SK-N-MC (cell line): ENCODE measurements around the gene DGKZ.
"Not testable (repeated sequence)": the region's sequence is repeated elsewhere in the genome, so short reads cannot be mapped to it uniquely, and the experiment has no call there.

Experiments
- DNase-seq: peaks from one replicate; pipeline ENCODE4 v3.0.0-alpha.2; 2011; ENCODE audit warnings: low read depth, low spot score
- H3K27ac ChIP-seq: fragments of 200-600 bp; sonication (generic); 2 replicates; pipeline ENCODE4 v1.5.1; 2016; ENCODE audit warnings: mixed run types
- H3K36me3 ChIP-seq: fragments of 200-600 bp; sonication (generic); 2 replicates; pipeline ENCODE4 v1.6.1; 2017; ENCODE audit warnings: antibody characterized with exemption, low read length, mixed read lengths; ENCODE audit not compliant: insufficient read depth
- H3K4me3 ChIP-seq: fragments of 200-600 bp; sonication (generic); 2 replicates; pipeline ENCODE4 v1.5.1; 2016
- H3K9ac ChIP-seq: fragments of 200-600 bp; sonication (generic); 2 replicates; pipeline ENCODE4 v1.8.0; 2017; ENCODE audit warnings: mixed run types, mixed read lengths; ENCODE audit not compliant: insufficient read length
- H3K9me3 ChIP-seq: fragments of 200-600 bp; sonication (generic); 2 replicates; pipeline ENCODE4 v1.6.1; 2017; ENCODE audit warnings: low read depth, mild to moderate bottlenecking, antibody characterized with exemption, low read length, moderate library complexity, mixed read lengths
- EZH2 ChIP-seq: fragments of 200-600 bp; sonication (generic); IDR thresholded peaks from one replicate; pipeline ENCODE4 v1.6.1; 2017; ENCODE audit warnings: antibody characterized with exemption
- FOXP2 ChIP-seq: optimal IDR thresholded peaks from 2 replicates; pipeline ENCODE3; 2011; ENCODE audit warnings: mild to moderate bottlenecking, moderate library complexity; ENCODE audit not compliant: insufficient read depth; ENCODE audit errors: extremely low read length, control extremely low read depth
- POLR2AphosphoS5 ChIP-seq: IDR thresholded peaks from 2 replicates; pipeline ENCODE4 v1.6.1; 2012; ENCODE audit warnings: mild to moderate bottlenecking, low read depth, low read length, borderline replicate concordance

DGKZ gene

DNA sequence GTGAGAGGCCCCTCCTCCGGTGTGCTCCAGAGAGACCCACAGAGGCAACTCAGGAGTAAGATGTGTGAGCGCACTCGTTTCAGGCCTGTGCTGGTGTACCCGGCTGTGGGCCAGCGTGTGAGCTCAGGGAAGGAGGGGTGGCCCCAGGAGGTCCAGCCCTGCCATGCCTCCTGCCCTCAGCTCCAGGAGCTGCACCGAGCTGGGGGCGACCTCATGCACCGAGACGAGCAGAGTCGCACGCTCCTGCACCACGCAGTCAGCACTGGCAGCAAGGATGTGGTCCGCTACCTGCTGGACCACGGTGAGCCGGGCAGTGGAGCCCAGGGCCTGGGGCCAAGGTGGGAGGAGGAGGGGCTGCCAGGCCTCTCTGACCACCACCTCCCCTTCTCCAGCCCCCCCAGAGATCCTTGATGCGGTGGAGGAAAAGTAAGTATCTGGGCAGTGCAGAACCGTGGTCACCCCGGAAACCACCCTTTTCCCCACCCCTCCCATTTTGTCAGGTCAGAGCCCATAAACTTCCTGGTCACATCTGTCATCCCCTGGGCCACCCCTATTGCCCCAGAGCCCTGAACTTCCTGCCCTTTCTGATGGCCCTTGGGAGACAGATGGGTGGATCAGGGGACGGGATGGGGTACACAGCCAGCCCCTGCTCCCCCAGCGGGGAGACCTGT is 31.7 kb downstream of the DGKZ start:
- no peaks in the 10 kb centered on the region; the same call in 1 of the 2 replicates for H3K36me3 ChIP-seq
- TF ChIP-seq POLR2AphosphoS5 (no peak), FOXP2 (no peak), EZH2 (no peak)
- DNase-seq = no peak
- H3K4me3 ChIP-seq = no peak overlapping the region
- no peak overlapping the region for H3K27ac ChIP-seq
- H3K9me3 ChIP-seq = no peaks in the 10 kb centered on the region
- no peak overlapping the region for H3K9ac ChIP-seq

DNA sequence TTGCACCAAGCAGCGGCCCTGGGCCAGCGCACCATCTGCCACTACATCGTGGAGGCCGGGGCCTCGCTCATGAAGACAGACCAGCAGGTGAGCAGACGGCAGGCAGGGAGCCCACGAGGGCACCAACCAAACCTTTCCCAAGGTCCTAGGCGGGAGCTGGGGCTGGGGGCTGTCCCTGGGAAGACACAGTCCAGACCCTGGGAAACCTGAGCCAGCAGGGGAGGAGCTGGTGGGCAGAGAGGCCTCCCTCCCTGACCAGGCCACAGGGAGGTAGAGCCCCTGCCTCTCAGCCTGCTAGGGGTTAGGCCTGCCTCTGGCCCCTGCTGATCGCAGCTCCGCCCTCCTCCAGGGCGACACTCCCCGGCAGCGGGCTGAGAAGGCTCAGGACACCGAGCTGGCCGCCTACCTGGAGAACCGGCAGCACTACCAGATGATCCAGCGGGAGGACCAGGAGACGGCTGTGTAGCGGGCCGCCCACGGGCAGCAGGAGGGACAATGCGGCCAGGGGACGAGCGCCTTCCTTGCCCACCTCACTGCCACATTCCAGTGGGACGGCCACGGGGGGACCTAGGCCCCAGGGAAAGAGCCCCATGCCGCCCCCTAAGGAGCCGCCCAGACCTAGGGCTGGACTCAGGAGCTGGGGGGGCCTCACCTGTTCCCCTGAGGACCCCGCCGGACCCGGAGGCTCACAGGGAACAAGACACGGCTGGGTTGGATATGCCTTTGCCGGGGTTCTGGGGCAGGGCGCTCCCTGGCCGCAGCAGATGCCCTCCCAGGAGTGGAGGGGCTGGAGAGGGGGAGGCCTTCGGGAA is 32.4 kb downstream of the DGKZ start:
- not testable (repeated sequence) for H3K9ac ChIP-seq

DNA sequence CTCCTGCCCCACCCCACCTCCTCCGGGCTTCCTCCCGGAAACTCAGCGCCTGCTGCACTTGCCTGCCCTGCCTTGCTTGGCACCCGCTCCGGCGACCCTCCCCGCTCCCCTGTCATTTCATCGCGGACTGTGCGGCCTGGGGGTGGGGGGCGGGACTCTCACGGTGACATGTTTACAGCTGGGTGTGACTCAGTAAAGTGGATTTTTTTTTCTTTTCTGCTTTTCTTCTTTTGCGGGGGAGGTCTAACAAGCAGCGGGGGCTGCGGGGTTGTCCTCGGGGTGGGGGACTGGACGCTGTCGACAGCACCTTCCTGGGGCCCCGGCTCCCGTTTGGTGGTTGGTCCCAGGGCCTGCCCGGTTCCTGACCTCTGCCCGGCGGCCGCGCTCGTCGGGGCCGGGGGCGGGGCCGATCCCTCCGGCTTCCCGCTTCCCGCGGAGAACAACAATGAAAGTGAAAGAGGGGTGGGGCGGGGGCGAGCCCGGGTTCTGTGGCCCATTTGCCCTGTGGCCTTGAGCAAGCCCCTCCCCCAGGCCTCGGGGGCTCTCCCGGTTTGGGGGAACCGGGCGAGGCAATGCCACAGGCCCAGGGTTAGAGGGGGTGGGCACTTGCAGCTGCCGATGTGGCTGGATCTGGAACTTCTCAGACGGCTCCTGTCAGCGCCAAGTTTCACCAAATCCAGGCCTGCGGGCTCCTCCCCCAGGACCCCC is 33.2 kb downstream of the DGKZ start:
- DNase-seq = no peak
- Histone ChIP-seq H3K27ac (peak overlapping the region; percentile 46; the same call in 1 of the 2 replicates), H3K9ac (peak overlapping the region; percentile 65), H3K36me3 (no peaks in the 10 kb centered on the region; the same call in 1 of the 2 replicates), H3K9me3 (no peaks in the 10 kb centered on the region), H3K4me3 (peak overlapping the region; percentile 90)
- no peak for TF ChIP-seq POLR2AphosphoS5
- no peak for TF ChIP-seq EZH2
- no peak for TF ChIP-seq FOXP2

More for the DNA sequence above, 32.4 kb downstream of the DGKZ start:
- not testable (repeated sequence) for H3K27ac ChIP-seq, DNase-seq, H3K9me3 ChIP-seq, H3K36me3 ChIP-seq, H3K4me3 ChIP-seq

DNA sequence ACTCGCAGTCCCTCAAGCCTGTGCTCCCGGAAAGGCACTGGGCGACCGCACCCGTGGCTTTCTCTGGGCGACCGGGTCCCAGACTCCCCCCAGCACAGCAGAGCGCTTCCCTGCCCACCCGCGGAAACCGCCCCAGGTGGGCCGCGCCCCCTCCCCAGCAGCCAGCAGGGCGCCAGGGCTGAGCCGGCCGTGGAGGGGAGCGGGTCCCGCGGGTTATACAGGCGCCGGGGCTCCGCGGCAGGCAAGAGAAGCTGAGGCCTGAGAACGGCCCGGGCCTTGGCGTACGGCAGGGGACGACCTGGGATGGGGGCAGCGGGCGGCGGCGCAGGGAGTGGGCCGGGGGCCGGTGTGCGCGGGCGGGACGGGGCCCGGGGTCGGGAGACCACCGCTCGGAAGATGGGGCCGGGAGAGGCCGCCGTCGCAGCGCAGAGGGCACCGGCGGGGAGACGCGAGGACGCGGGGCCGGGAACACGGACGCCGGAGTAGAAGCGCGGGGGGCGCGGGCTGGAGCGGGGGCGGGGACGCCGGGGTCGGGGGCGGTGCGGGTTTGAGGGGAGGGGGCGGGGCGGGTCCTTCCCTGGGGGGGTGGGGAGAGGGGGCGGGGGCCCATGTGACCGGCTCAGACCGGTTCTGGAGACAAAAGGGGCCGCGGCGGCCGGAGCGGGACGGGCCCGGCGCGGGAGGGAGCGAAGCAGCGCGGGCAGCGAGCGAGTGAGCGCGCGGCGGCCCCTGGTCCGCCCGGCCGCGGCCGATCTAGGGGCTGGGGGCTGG is 34.0 kb downstream of the DGKZ start, which contains the start of gene MDK:
Gene MDK (plus strand): TSS at position 622 of the 771 bp plus-strand sequence. CDS start 389 bp downstream, outside the sequence.
- Histone ChIP-seq H3K36me3 (no peaks in the 10 kb centered on the region; the same call in 1 of the 2 replicates), H3K4me3 (peak within 1 kb of the TSS; percentile 90), H3K9ac (peak within 1 kb of the TSS; percentile 74), H3K9me3 (no peaks in the 10 kb centered on the region), H3K27ac (peak within 1 kb of the TSS; percentile 46; the same call in 1 of the 2 replicates)
- DNase-seq = no peak
- no peak for TF ChIP-seq FOXP2
- TF ChIP-seq EZH2 = no peak
- TF ChIP-seq POLR2AphosphoS5 = no peak

DNA sequence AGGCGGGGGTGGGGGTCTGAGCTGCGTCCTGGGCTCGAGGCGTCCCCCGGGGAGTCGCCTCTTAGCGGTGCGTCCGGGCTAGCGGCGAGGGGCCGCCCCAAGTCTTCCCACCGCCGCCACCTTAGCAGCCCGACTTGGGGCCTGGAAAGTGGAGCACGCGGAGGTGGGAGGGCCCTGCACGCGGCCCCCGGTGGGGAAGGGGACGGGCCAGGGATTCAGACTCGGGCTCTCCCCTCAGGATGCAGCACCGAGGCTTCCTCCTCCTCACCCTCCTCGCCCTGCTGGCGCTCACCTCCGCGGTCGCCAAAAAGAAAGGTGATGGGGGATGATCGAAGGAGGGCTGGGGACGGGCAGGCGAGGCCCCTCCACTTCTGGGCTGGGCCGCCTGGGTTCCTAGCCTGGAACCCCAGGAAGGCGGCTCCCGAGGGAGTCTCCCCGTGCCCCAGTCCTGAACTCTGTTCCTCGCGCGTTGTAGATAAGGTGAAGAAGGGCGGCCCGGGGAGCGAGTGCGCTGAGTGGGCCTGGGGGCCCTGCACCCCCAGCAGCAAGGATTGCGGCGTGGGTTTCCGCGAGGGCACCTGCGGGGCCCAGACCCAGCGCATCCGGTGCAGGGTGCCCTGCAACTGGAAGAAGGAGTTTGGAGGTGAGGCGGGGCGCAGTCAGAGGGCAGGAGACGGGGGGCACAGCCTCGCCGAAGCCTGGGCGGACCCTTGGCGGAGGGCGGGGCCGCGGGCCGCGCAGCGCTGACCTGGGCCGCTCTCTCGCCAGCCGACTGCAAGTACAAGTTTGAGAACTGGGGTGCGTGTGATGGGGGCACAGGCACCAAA is 34.8 kb downstream of the DGKZ start:
- Histone ChIP-seq H3K9ac (peak overlapping the region; percentile 74), H3K9me3 (no peaks in the 10 kb centered on the region), H3K36me3 (no peaks in the 10 kb centered on the region; the same call in 1 of the 2 replicates), H3K4me3 (peak overlapping the region; percentile 79), H3K27ac (no peak overlapping the region)
- no peak for DNase-seq
- TF ChIP-seq EZH2 (no peak), FOXP2 (no peak), POLR2AphosphoS5 (no peak)

DNA sequence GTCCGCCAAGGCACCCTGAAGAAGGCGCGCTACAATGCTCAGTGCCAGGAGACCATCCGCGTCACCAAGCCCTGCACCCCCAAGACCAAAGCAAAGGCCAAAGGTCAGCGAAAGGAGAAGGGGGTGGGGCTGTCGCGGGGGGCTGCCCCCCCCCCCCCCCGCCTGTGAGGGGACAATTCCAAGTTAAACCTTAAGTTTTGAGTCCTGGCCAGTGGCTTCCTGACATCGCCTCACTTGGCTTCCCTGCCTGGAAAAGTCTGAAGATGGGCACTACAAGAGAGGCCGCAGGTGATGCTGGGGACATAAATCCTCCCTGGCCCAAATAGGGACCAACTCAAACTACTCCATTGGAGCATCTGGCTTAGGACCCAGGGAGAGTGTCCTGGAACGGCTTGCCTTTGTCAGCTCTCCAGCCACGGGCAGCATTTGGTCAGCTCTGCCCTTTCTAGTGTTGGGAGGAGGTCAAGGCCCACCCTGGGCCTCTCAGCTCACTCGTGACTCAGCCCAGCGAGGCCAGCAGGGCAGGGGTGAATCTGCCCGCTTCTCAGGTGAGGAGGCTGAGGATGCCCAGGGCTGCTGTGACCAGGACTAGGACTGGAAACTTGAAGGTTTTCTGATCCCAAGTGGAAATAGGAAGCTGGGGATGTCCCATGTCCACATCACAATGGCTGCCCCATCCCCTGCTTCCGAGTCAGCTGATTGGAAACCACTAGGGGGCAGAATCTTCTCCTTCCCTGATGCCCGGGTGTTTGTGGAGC is 35.6 kb downstream of the DGKZ start:
- no peak overlapping the region for H3K27ac ChIP-seq
- no peaks in the 10 kb centered on the region for H3K9me3 ChIP-seq
- H3K9ac ChIP-seq = no peak overlapping the region
- H3K4me3 ChIP-seq = peak overlapping the region; percentile 79
- H3K36me3 ChIP-seq = no peaks in the 10 kb centered on the region; the same call in 1 of the 2 replicates
- TF ChIP-seq FOXP2 (no peak), POLR2AphosphoS5 (no peak), EZH2 (no peak)
- no peak for DNase-seq

DNA sequence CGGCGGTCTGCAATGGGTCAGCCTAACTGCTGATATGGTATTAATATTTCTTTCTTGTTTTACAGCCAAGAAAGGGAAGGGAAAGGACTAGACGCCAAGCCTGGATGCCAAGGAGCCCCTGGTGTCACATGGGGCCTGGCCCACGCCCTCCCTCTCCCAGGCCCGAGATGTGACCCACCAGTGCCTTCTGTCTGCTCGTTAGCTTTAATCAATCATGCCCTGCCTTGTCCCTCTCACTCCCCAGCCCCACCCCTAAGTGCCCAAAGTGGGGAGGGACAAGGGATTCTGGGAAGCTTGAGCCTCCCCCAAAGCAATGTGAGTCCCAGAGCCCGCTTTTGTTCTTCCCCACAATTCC is 36.1 kb downstream of the DGKZ start:
- H3K4me3 ChIP-seq = no peak overlapping the region
- no peak overlapping the region for H3K27ac ChIP-seq
- H3K9ac ChIP-seq = no peak overlapping the region
- H3K36me3 ChIP-seq = no peaks in the 10 kb centered on the region; the same call in 1 of the 2 replicates
- H3K9me3 ChIP-seq = no peaks in the 10 kb centered on the region
- TF ChIP-seq POLR2AphosphoS5 (no peak), FOXP2 (no peak), EZH2 (no peak)
- no peak for DNase-seq
